Measurements from ENCODE around the gene DSTN. TPM values are rescaled to one million over a fixed set of nuclear protein-coding genes. Genes with fewer than 3 reads are reported as not detected.
A peak's percentile ranks its signal among the peaks of the same experiment; 100 is the strongest.

The DSTN gene
- total RNA-seq, 2 experiments from 2014 or later, result 91.2 to 94.3 TPM

- CTCF ChIA-PET, result interaction anchor here (0.9 to 2.4 kb wide), 4 partner anchors 68 to 109 kb away, joined by 3 to 18 read pairs (median 4); partner anchors contain the start of gene RRBP1
- no peak overlapping the region for H3K4me3 Mint-ChIP-seq
- no peaks in the 10 kb centered on the region for H3K36me3 Mint-ChIP-seq
- H3K27me3 Mint-ChIP-seq, result no peaks in the 10 kb centered on the region
- intact Hi-C loops (cut with micrococcal nuclease), result loop anchor here (5.0 kb wide), 1 partner anchor 378 kb away; no protein-coding TSS in a partner anchor
- H3K4me1 Mint-ChIP-seq (ENCODE audit: low read depth), result peaks cover 34% of the 10 kb centered on the region
- POLR2A ChIA-PET, result no interaction called here
- no peak overlapping the region for H3K27ac Mint-ChIP-seq
- H3K9me3 Mint-ChIP-seq, result no peaks in the 10 kb centered on the region
- DNase-seq, result peak; percentile 8
These were observed 44.4 kb downstream of the DSTN start for GRCh38 chr20:17614176-17614811.

- Mint-ChIP-seq H3K27ac (no peak overlapping the region), H3K4me3 (no peak overlapping the region), H3K4me1 (ENCODE audit: low read depth) (peaks cover 27% of the 10 kb centered on the region), H3K36me3 (peaks cover 5% of the 10 kb centered on the region), H3K9me3 (no peaks in the 10 kb centered on the region), H3K27me3 (no peaks in the 10 kb centered on the region)
- DNase-seq, result peak; percentile 7
- POLR2A ChIA-PET, result no interaction called here
- intact Hi-C loops (cut with micrococcal nuclease), result loop anchor here (5.0 kb wide), 1 partner anchor 377 kb away; no protein-coding TSS in a partner anchor
- CTCF ChIA-PET, result interaction anchor here (0.9 to 2.4 kb wide), 4 partner anchors 67 to 110 kb away, joined by 3 to 18 read pairs (median 5); partner anchors contain the start of gene RRBP1
These were observed 45.2 kb downstream of the DSTN start for GRCh38 chr20:17614812-17615644.

GRCh38 chr20:17615645-17616479, 46.0 kb downstream of the DSTN start:
- Mint-ChIP-seq H3K27me3 (no peaks in the 10 kb centered on the region), H3K36me3 (peaks cover 7% of the 10 kb centered on the region), H3K4me1 (ENCODE audit: low read depth) (peaks cover 19% of the 10 kb centered on the region), H3K9me3 (no peaks in the 10 kb centered on the region), H3K4me3 (no peak overlapping the region), H3K27ac (no peak overlapping the region)
- intact Hi-C loops (cut with micrococcal nuclease), result no loop called here
- ChIA-PET CTCF (interaction anchor here (0.6 to 2.4 kb wide), 5 partner anchors 46 to 111 kb away, joined by 3 to 18 read pairs (median 5); partner anchors contain the start of gene DSTN), POLR2A (no interaction called here)
- peak; percentile 7 for DNase-seq

- ChIA-PET CTCF (interaction anchor here (0.6 to 3.0 kb wide), 10 partner anchors 46 to 111 kb away, joined by 3 to 27 read pairs (median 5); partner anchors contain the start of genes DSTN and RRBP1), POLR2A (no interaction called here)
- Mint-ChIP-seq H3K27ac (no peak overlapping the region), H3K4me1 (ENCODE audit: low read depth) (peaks cover 13% of the 10 kb centered on the region), H3K36me3 (peaks cover 7% of the 10 kb centered on the region), H3K9me3 (no peaks in the 10 kb centered on the region), H3K27me3 (no peaks in the 10 kb centered on the region), H3K4me3 (no peak overlapping the region)
- intact Hi-C loops (cut with micrococcal nuclease), result loop anchor here (1.0 kb wide), 2 partner anchors 79 to 112 kb away; no protein-coding TSS in a partner anchor
- peak; percentile 8 for DNase-seq
These were observed 46.8 kb downstream of the DSTN start for GRCh38 chr20:17616480-17617211.

- peak; percentile 63 for DNase-seq
- ChIA-PET CTCF (interaction anchor here (0.7 to 3.0 kb wide), 12 partner anchors 13 to 321 kb away, joined by 3 to 27 read pairs (median 5); partner anchors contain the start of genes BFSP1, DSTN and RRBP1), POLR2A (no interaction called here)
- no peak overlapping the region for H3K4me3 Mint-ChIP-seq
- no peaks in the 10 kb centered on the region for H3K9me3 Mint-ChIP-seq
- H3K36me3 Mint-ChIP-seq, result peaks cover 9% of the 10 kb centered on the region
- no peaks in the 10 kb centered on the region for H3K27me3 Mint-ChIP-seq
- intact Hi-C loops (cut with micrococcal nuclease), result loop anchor here (1.0 kb wide), 2 partner anchors 80 to 113 kb away; no protein-coding TSS in a partner anchor
- H3K27ac Mint-ChIP-seq, result no peak overlapping the region
- H3K4me1 Mint-ChIP-seq (ENCODE audit: low read depth), result peaks cover 6% of the 10 kb centered on the region
These were observed 47.5 kb downstream of the DSTN start for GRCh38 chr20:17617212-17617867.

- Mint-ChIP-seq H3K4me1 (ENCODE audit: low read depth) (no peaks in the 10 kb centered on the region), H3K36me3 (peaks cover 11% of the 10 kb centered on the region), H3K27ac (no peak overlapping the region), H3K4me3 (no peak overlapping the region), H3K27me3 (no peaks in the 10 kb centered on the region), H3K9me3 (no peaks in the 10 kb centered on the region)
- DNase-seq, result peak; percentile 7
- POLR2A ChIA-PET, result no interaction called here
- intact Hi-C loops (cut with micrococcal nuclease), result loop anchor here (1.0 kb wide), 2 partner anchors 81 to 114 kb away; no protein-coding TSS in a partner anchor
- CTCF ChIA-PET, result interaction anchor here (0.7 to 3.0 kb wide), 12 partner anchors 13 to 321 kb away, joined by 3 to 27 read pairs (median 5); partner anchors contain the start of genes BFSP1 and RRBP1
These were observed 48.2 kb downstream of the DSTN start for GRCh38 chr20:17617868-17618672.

GRCh38 chr20:17618673-17619013, 48.8 kb downstream of the DSTN start:
- CTCF ChIA-PET, result interaction anchor here (1.1 to 3.0 kb wide), 8 partner anchors 12 to 320 kb away, joined by 3 to 27 read pairs (median 5); partner anchors contain the start of gene BFSP1
- POLR2A ChIA-PET, result no interaction called here
- Mint-ChIP-seq H3K27ac (no peak overlapping the region), H3K9me3 (no peaks in the 10 kb centered on the region), H3K4me3 (no peak overlapping the region), H3K4me1 (ENCODE audit: low read depth) (no peaks in the 10 kb centered on the region), H3K36me3 (peaks cover 11% of the 10 kb centered on the region), H3K27me3 (no peaks in the 10 kb centered on the region)
- DNase-seq, result no peak
- intact Hi-C loops (cut with micrococcal nuclease), result no loop called here

- H3K36me3 Mint-ChIP-seq, result peaks cover 11% of the 10 kb centered on the region
- peak; percentile 6 for DNase-seq
- POLR2A ChIA-PET, result no interaction called here
These were observed 49.6 kb downstream of the DSTN start for GRCh38 chr20:17619351-17620093.

GRCh38 chr20:17620371-17621228, 50.7 kb downstream of the DSTN start:
- ChIA-PET CTCF (interaction anchor here (1.9 kb wide), 1 partner anchor 116 kb away, joined by 7 read pairs; no protein-coding TSS in a partner anchor), POLR2A (no interaction called here)
- Mint-ChIP-seq H3K4me3 (no peak overlapping the region), H3K4me1 (ENCODE audit: low read depth) (no peaks in the 10 kb centered on the region), H3K27ac (no peak overlapping the region), H3K9me3 (no peaks in the 10 kb centered on the region), H3K36me3 (peaks cover 11% of the 10 kb centered on the region), H3K27me3 (no peaks in the 10 kb centered on the region)
- no peak for DNase-seq
- intact Hi-C loops (cut with micrococcal nuclease), result no loop called here

More at GRCh38 chr20:17619351-17620093, 49.6 kb downstream of the DSTN start:
- Mint-ChIP-seq H3K9me3 (no peaks in the 10 kb centered on the region), H3K4me1 (ENCODE audit: low read depth) (no peaks in the 10 kb centered on the region), H3K4me3 (no peak overlapping the region), H3K27ac (no peak overlapping the region), H3K27me3 (no peaks in the 10 kb centered on the region)
- CTCF ChIA-PET, result interaction anchor here (1.7 to 3.0 kb wide), 3 partner anchors 114 to 116 kb away, joined by 5 to 27 read pairs (median 7); no protein-coding TSS in a partner anchor
- intact Hi-C loops (cut with micrococcal nuclease), result no loop called here

Measured in activated CD4-positive, alpha-beta memory T cell treated with anti-CD3 and anti-CD28 coated beads for 36 hours (primary cell).